Measurements from ENCODE around the gene SLC25A24. TPM values are rescaled to one million over a fixed set of nuclear protein-coding genes. Genes with fewer than 3 reads are reported as not detected.

SLC25A24 gene
- total RNA-seq, 4 donors from 2014 or later: 29.3 to 37.1 (median 35.0) TPM

GRCh38 chr1:108085628-108086027, 114.5 kb downstream of the SLC25A24 start:
- TF ChIP-seq, protein P1, sequence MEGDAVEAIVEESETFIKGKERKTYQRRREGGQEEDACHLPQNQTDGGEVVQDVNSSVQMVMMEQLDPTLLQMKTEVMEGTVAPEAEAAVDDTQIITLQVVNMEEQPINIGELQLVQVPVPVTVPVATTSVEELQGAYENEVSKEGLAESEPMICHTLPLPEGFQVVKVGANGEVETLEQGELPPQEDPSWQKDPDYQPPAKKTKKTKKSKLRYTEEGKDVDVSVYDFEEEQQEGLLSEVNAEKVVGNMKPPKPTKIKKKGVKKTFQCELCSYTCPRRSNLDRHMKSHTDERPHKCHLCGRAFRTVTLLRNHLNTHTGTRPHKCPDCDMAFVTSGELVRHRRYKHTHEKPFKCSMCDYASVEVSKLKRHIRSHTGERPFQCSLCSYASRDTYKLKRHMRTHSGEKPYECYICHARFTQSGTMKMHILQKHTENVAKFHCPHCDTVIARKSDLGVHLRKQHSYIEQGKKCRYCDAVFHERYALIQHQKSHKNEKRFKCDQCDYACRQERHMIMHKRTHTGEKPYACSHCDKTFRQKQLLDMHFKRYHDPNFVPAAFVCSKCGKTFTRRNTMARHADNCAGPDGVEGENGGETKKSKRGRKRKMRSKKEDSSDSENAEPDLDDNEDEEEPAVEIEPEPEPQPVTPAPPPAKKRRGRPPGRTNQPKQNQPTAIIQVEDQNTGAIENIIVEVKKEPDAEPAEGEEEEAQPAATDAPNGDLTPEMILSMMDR (IDR thresholded peaks at IDR 0.05): no peak
- no peak for TF ChIP-seq POLR2A (IDR thresholded peaks at IDR 0.05)
- TF ChIP-seq EP300 (IDR thresholded peaks at IDR 0.05): no peak
- DNase-seq (ENCODE audit: low spot score in 2 of 2): no peak
- 73 to 77% methylated on average over 1 of the region's 1 CpG for WGBS, 2 donors
- no peak overlapping the region for H3K27ac ChIP-seq
- no peaks in the 10 kb centered on the region for H3K27me3 ChIP-seq
- H3K4me3 ChIP-seq: no peak overlapping the region
- H3K36me3 ChIP-seq: no peaks in the 10 kb centered on the region
- H3K4me1 ChIP-seq: no peaks in the 10 kb centered on the region
- H3K9me3 ChIP-seq: no peaks in the 10 kb centered on the region

DNA sequence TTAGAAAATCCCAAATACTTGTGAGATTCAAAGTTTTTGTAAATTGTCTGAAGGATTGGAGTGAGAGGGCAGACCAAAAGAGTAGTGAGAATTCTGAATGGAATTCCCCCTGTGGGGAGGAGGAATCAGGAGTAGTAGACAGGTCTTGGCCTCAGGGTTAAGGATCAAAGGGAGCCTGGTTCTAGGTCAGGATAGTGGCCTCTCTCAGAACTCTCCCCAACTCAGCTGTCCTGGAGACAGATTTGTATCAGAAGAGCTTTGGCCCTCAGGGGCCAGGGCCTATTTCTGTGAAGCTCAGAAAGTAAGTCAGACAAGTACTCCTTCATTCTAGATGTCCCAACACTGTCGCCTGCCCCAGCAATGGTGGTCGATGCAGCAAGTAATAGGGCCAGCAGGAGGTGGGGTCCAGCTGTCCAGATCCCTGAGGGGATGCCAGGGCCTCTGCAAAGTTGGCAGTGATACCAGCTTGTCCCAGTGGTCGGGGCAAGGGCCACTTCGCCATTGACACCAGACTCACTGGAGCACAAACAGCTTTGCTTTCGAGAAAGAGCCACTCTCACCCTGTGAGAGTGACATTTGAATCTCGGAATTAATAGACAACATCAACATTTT, 115.2 kb downstream of the SLC25A24 start:
- Histone ChIP-seq H3K4me3 (no peak overlapping the region), H3K36me3 (no peaks in the 10 kb centered on the region), H3K27me3 (no peaks in the 10 kb centered on the region), H3K27ac (no peak overlapping the region), H3K4me1 (no peaks in the 10 kb centered on the region), H3K9me3 (no peaks in the 10 kb centered on the region)
- TF ChIP-seq EP300 (IDR thresholded peaks at IDR 0.05) (no peak), POLR2A (IDR thresholded peaks at IDR 0.05) (no peak)
- TF ChIP-seq, protein P1 (IDR thresholded peaks at IDR 0.05): no peak
- no peak for DNase-seq (ENCODE audit: low spot score in 2 of 2)
- WGBS, 2 donors: 70 to 72% methylated on average over 6 of the region's 6 CpGs

Other genes starting within 250 kb of the SLC25A24 start
- gene VAV3, start 235.2 kb downstream of the SLC25A24 start, total RNA-seq: 10 to 100 TPM in 1 of 4 donors, 1 to 10 TPM in 3; 2.2 to 20.4 (median 4.0) TPM
- gene NBPF4, start 43.7 kb upstream of the SLC25A24 start, total RNA-seq: under 1 TPM in 1 of 4 donors, not detected in 3; 0.42 TPM
- gene NBPF6, start 250.0 kb upstream of the SLC25A24 start, total RNA-seq: 1 to 10 TPM in 1 of 4 donors, not detected in 3; 1.2 TPM

All from tibial nerve (tissue), 4 donors.